ENCODE results near the gene NRDE2. TPM values are rescaled to one million over a fixed set of nuclear protein-coding genes. Genes with fewer than 3 reads are reported as not detected.
"Not testable (repeated sequence)": the region's sequence is repeated elsewhere in the genome, so short reads cannot be mapped to it uniquely, and the experiment has no call there.

Gene NRDE2
- total RNA-seq, 2 experiments from 2014 or later = 27.5 TPM

DNA sequence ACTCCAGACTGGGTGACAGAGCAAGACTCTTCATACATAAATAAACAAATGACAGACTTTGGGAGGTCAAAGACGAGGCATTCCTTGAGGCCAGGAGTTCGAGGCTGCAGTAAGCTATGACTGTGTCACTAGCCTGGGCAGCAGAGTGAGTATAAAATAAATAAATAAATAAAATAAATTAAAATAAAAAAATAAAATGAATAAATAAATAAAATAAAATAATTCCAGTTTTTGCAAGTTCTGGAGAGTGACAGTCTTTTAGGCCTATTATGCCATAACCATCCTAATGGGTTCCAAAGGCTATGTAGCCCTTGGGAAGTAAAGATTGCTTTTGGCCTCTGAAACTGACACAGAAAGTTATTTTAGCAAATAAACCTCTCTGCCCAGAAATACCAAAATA lies 16.5 kb upstream of the NRDE2 start:
- CTCF ChIA-PET = no interaction called here
- POLR2A ChIA-PET = interaction anchor here (0.6 kb wide), 1 partner anchor 29 kb away, joined by 3 read pairs; no protein-coding TSS in a partner anchor

DNA sequence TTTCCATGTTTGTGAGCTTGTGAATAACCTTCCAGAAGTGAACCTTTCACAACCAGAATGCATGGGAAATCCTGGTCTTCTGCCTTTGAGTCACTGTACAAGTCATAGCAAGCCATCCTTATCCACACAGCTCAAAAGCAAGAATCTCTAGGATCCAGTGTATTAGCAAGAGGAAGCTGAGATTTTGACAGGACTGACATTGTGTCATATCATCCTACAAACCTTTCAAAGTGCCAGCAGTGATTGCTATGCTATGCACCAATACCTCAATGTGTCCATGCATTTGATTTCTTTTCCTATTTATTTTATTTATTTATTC lies 13.5 kb upstream of the NRDE2 start:
- ChIA-PET POLR2A (no interaction called here), CTCF (no interaction called here)

DNA sequence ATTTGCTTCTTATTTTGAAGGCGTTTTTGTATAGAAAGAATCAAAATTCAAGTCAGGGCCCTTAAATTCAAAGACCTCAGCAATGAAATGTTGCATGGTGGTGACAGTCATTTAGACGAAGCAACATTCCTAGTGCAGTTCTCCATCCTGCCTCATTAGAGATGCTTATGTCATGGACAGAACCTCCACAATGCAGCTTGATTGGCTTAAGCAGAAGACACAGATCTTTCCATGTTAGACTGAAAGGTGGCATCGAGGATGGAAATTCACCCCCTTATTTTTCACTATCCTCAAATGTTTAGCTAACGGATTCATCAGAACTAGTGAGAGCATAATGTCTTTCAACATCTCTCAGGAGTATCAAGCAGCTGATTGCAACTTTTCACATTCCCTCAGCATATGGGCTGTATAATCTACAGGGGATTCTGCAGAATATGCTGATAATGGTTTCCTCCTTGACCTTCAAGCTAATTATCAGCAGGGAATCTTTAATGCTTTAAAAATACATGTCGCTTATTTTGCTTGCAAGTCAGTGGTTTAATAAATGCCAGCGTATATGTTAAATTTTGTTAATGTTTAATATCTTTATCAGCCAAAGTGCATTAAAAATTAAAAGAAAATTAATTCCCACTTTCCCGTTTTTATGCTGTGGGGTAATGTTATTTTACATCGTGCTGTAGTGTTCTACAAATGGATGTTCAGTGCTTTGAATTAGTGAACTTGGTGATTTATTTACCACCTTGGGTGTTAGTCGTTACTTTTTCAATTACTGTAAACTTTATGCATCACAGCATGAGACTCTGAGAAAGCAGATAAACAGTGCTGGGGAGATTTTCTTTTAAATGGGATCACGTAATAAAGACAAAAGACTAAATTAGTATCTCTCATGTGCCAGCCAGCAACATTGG lies 12.8 kb upstream of the NRDE2 start:
- ChIA-PET POLR2A (no interaction called here), CTCF (no interaction called here)

DNA sequence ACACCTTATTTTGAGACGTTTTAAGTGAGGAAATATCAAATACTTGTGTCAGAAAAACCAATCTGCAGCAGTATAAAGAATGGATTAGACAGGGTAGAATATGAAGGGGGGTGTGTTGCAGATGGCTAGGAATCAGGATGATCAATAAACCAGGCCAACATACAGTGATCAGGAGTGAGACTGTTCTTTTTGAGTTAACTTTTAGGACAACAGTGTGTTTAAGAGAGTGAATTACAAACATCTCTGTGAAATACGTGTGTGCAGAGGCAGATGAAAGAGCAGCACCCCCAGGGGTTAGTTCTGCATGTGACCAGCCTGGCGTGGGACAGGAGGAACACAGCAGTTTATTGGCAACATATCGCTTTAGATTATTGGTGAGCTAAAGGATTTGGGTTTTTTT lies 10.6 kb upstream of the NRDE2 start:
- POLR2A ChIA-PET = no interaction called here
- CTCF ChIA-PET = interaction anchor here (0.7 kb wide), 1 partner anchor 8 kb away, joined by 3 read pairs; no protein-coding TSS in a partner anchor

DNA sequence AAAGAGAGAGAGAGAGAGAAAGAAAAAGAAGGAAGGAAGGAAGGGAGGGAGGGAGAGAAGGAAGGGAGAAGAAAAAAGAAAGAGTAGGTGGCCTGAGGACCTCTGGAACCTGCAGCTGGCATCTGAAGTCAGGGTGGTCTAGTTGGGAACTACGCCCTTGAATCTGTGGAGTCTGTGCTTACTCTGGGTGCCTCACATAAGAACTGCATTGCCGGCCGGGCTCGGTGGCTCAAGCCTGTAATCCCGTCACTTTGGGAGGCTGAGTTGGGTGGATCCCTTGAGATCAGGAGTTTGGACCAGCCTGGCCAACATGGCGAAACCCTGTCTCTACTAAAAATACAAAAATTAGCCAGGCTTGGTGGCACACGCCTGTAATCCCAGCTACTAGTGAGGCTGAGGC lies 10.0 kb upstream of the NRDE2 start:
- ChIA-PET CTCF (interaction anchor here (0.7 to 1.2 kb wide), 2 partner anchors 8 kb away, joined by 3 read pairs; no protein-coding TSS in a partner anchor), POLR2A (no interaction called here)

DNA sequence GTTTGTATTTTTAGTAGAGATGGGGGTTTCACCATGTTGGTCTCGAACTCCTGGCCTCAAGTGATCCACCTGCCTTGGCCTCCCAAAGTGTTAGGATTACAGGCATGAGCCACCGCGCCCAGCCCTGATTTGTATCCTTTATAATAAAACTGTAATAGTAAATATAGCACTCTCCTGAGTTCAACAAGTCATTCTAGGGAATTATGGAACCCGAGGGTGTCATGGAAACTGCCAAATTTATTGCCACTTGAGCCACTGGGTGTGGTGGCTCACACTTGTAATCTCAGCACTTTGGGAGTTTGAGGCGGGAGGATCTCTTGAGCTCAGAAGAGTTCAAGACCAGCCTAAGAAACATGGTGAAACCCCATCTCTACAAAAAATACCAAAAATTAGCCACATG lies 9.5 kb upstream of the NRDE2 start:
- POLR2A ChIA-PET = not testable (repeated sequence)
- CTCF ChIA-PET = interaction anchor here (1.2 kb wide), 1 partner anchor 9 kb away, joined by 3 read pairs; no protein-coding TSS in a partner anchor

DNA sequence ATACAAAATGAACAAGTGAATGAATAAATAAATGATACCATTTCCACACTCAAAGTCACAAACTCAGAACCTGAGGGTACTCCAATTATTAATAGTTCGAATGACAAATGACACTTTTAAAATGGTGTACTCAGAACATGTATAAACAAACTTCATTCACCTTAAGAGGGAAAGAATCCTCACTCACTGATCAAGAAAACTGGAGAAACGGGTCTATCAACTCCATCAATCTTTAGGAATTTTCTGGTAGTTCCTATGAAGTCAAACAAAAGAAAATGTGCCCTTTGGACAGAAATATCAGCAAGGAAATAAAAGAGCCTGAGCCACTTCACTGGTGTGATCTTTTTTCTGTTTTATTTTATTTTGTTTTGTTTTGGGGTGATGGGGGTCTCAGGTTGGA lies 5.2 kb upstream of the NRDE2 start:
- POLR2A ChIA-PET = no interaction called here
- CTCF ChIA-PET = no interaction called here

DNA sequence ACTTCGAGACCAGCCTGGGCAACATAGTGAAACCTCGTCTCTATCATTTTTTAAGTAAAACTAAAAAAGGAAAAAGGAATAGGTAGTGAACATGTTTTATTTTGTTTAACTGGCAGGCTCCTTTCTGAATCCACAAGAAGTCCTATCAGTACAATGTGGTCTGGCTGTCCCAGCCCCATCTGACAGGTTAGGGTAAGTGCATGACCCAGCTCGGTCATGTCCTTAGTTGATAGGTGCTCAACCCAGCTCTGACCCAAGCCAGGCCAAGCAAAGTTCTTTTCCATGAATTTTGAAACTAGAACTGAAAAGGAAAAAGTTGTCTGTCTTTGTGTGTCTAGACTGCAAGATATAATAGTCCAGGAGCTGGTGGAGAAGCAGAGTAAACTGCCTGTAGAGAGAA lies 4.7 kb upstream of the NRDE2 start:
- POLR2A ChIA-PET = no interaction called here
- CTCF ChIA-PET = no interaction called here

DNA sequence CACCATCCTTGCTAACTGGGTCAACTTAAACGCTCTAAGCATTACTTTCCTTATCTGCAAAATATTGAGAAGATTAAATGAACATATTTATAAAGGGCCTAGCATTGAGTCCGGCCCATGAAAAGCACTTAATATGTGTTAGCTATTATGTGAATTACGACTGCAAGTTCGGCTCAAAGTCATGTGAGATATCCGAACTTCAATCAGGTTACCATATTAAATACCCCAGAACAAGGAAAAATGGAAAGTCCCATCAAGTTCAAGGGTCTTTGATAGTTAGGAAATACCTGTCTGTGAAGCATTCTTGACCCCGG lies 487 bp upstream of the NRDE2 start:
- CTCF ChIA-PET = no interaction called here
- POLR2A ChIA-PET = no interaction called here

DNA sequence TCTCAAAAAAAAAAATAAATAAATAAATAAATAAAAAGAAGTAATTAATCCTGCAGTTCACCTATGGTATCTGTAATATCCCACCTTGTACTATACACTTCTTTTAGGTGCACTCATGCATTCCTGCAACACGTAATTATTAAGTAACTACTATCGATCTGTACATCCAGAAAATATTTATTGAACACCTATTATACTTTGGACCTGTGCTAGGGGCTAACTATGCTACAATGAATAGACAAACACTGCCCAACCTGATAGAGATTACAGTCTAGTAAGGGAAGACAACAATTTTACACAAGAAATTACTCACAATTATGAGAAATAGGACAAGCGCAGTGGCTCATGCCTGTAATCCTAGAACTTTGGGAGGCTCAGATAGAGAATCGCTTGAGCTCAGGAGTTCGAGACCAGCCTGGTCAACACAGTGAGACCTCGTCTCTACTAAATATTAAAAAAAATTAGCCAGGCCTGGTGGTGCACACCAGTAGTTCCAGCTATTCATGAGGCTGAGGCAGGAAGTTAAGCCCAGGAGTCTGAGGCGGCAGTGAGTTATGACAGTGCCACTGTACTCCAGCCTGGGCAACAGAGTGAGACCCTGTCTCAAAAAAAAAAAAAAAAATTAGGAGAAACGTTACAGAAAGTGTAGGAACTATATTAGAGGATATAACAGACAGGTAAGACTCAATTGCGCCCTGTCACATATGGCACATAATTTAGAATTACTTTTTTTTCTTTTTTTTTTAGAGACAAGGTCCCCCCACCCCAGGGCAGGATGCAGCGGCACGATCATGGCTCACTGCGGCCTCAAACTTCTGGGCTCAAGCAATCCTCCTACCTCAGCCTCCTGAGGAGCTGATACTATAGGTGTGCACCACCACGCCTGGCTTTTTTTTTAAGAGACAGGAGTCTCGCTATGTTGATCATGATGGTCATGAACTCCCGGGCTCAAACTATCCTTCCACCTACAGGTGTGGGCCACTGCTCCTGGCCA lies 1.2 kb downstream of the NRDE2 start:
- ChIA-PET POLR2A (no interaction called here), CTCF (no interaction called here)

DNA sequence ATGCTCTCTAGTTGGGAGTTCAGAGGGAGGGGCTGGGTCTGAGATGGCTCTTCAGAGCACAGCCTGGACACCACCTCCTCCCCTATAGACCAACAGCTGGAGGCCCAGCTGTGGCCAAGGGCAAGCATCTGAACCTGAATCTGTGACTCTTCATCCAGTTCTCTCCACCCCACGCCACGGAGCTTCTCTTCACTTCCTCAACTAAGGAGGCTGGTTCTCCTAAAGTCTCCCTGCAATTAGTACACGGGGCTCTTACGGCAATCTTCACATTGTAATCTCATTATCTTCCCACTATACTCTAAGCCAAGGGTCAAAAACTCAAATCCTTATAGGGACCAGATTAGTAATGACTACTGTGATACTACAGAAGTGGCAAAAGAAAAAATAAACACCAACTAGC lies 9.8 kb downstream of the NRDE2 start:
- ChIA-PET CTCF (no interaction called here), POLR2A (no interaction called here)

DNA sequence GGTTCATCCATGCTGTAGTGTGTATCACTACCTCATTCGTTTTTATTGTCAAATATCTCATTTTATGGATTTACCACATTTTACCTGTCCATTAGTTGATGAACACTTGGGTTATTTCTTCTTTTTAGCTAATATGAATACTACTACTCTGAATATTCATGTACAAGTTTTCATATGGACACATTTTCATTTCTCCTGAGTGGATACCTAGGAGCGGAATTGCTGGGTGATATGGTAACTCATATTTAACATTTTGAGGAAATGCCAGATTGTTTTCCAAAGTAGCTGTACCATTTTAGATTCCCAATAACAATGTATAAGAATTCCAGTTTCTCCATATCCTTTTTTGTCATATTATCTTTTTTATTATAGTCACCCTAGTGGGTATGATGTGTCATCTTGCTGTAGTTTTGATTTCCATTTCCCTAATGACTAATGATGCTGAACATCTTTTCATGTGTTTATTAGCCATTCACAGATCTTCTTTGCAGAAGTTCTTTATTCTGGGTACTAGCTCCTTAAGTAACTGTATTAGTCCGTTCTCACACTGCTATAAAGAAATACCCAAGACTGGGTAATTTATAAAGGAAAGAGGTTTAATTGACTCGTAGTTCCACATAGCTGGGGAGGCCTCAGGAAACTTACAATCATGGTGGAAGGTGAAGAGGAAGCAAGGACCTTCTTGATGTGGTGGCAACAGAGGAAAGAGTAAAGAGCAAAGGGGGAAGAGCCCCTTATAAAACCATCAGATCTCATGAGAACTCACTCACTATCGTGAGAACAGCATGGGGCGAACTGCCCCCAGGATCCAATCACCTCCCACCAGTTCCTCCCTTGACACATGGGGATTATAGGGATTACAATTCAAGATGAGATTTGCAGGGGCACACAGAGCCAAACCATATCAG lies 11.9 kb downstream of the NRDE2 start:
- POLR2A ChIA-PET = interaction anchor here (0.6 kb wide), 1 partner anchor 29 kb away, joined by 3 read pairs; no protein-coding TSS in a partner anchor
- CTCF ChIA-PET = interaction anchor here (0.6 to 0.9 kb wide), 2 partner anchors 10 to 89 kb away, joined by 3 read pairs; no protein-coding TSS in a partner anchor

DNA sequence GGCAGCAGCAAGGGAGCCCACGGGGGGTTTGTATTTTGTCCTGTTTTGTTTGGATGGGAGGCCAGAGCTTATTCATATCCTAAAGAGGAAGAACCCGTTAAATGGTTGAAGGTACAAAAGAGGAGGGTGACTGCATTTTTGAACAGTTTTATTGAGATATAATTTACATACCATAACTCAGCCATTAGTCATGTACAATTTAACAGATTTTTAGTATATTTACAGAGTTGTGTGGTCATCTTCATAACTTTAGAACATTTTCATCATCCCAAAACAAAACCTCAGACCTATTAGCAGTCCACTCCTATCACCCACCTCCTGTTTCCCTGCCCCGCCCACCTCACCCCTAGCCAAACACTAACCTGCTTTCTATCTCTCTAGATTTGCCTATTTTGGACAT lies 12.6 kb downstream of the NRDE2 start:
- ChIA-PET CTCF (interaction anchor here (0.9 kb wide), 1 partner anchor 9 kb away, joined by 3 read pairs; no protein-coding TSS in a partner anchor), POLR2A (interaction anchor here (0.6 kb wide), 1 partner anchor 30 kb away, joined by 3 read pairs; no protein-coding TSS in a partner anchor)

DNA sequence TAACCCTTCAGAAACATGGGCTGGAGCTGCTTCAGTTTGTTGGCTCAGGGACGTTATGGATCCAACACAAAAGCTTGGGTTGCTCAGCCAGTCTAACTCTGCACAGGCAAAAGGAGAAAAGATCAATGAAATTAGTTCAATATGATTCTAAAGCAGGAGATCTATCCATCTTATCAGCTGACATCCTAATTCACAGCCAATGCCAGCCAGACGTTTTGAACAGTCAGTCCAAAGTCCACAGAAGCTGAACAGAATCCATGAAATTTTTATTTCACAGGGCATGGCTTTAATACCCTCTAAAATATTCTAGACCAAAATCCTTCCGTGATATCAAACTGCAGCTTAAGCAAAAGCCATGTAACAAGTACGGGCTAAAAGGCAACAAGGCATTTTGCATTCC lies 13.7 kb downstream of the NRDE2 start:
- ChIA-PET CTCF (no interaction called here), POLR2A (no interaction called here)

DNA sequence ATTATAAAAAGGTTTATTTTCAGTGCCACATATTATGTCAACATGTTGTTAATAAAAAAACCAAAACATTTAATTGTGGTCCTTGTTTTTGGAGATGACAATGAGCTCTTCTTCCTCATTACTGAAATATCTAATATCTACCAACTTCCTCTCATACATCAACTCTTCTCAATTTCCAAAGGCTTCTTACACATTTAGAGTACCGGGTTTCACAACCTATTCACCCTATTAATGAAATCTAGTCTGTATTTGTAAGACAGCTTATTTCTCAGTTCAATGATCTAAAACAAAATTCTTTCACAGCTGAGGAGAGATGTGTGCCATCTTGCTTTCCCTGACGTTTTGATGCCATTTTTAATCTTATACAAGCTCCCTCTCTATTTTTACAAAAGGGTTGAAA lies 14.5 kb downstream of the NRDE2 start:
- ChIA-PET POLR2A (no interaction called here), CTCF (interaction anchor here (0.8 kb wide), 1 partner anchor 380 kb away, joined by 3 read pairs; no protein-coding TSS in a partner anchor)

DNA sequence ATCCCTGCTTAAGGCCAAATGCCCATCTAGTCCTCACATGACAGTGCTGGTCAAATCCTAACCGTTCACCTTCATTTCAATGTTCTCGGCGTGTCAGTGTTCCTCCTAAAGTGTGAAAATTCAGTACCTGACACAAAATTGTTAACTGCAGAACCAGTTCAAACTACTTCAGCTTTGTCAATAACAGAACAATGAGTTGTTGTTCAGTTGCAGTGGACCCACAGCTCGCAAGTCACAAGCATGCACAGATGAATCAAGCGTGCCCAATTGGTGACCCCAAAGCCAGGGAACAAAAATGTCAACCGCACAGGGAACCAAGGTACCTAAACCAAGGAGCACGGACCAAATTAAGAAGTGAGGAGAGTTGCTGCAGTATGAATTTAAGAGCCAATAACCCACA lies 23.2 kb downstream of the NRDE2 start:
- ChIA-PET CTCF (interaction anchor here (0.6 kb wide), 1 partner anchor 51 kb away, joined by 3 read pairs; no protein-coding TSS in a partner anchor), POLR2A (no interaction called here)

DNA sequence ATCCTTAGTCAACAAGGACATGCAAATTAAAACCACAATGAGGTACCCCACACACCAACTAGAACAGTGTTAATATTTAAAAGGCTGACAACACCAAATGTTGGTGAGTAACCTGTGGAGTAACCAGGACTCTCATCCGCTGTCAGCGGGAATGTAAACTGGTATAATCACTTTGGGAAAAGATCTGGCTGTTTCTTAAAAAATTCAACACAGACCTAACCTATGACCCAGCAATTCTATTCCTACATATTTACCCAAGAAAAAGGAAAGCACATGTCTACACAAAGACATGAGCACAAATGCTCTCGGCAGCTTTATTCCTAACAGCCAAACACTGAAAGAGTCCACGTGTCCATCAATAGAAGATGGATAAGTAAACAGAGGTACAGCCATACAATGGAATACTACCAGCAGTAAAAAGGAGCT lies 26.6 kb downstream of the NRDE2 start:
- ChIA-PET POLR2A (no interaction called here), CTCF (no interaction called here)

DNA sequence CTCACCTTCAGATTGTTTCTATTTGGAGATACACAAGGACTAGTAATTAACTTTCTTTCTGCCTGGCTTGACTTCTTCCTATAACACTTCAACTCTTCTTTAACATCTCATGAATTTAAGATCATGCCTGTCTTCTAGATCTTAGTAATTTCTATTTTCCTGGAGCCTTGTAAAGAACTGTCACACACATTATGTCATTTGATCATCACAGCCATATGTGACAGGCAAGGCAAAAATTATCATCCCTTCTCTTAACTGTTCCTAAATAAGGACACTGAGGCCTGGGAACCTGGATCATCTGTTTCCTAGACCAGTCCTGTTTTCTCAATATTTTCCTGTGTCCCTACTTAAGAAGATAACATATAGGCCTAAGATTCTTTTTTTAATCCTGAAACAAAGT lies 27.2 kb downstream of the NRDE2 start:
- CTCF ChIA-PET = no interaction called here
- POLR2A ChIA-PET = no interaction called here

DNA sequence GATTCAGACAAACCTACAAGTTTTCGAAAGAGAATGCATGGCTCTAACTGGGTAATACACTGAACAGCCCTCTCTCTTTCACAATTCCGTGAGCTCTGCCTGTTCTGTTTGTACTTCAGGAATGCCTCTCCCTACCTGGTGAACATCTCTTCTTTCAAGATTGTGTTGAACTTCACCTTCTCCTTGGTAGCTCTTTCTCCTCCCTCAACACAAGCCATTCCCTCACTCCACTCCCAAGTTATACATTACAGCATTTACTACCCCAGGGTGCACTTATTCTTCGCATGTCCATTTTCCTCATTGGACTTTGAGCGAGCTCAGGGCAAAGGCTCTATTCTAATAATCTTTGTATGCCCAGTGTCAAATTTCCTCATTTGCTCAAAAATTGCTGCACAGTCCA lies 28.3 kb downstream of the NRDE2 start:
- ChIA-PET POLR2A (no interaction called here), CTCF (no interaction called here)

All from activated CD8-positive, alpha-beta memory T cell treated with anti-CD3 and anti-CD28 coated beads for 36 hours (primary cell).